Bronchial epithelial cell (primary cell): ENCODE measurements around the gene DNAJB6. TPM values are rescaled to one million over a fixed set of nuclear protein-coding genes. Genes with fewer than 3 reads are reported as not detected.
A peak's percentile ranks its signal among the peaks of the same experiment; 100 is the strongest.

Experiments
- DNase-seq: peaks from one replicate; pipeline ENCODE4 v3.0.0-alpha.2; 2010; ENCODE audit warnings: low read depth
- FAIRE-seq: peaks from 2 replicates; lab custom pipeline; 2011; peaks lifted over from hg19 to GRCh38; lab: Jason Lieb, UNC
- H3K27me3 ChIP-seq: 2 replicates; pipeline ENCODE4 v1.5.1; 2011; ENCODE audit warnings: low read length; ENCODE audit not compliant: control insufficient read depth, insufficient read depth
- H3K36me3 ChIP-seq: 2 replicates; pipeline ENCODE4 v1.5.1; 2011; ENCODE audit warnings: low read length; ENCODE audit not compliant: control insufficient read depth, insufficient read depth
- H3K4me3 ChIP-seq: 2 replicates; pipeline ENCODE4 v1.5.1; 2011; ENCODE audit warnings: mild to moderate bottlenecking, low read depth, low read length, control low read depth
- total RNA-seq: library from RNA; depleted of rRNA; stranded (reverse); fragments of >200 nt; gene quantifications from 2 replicates; pipeline ENCODE4 v1.2.1, GENCODE V29; 2014
- TF ChIP-seq, protein P1 (sequence below): IDR thresholded peaks from 2 replicates; pipeline ENCODE4 v1.5.1; 2011; ENCODE audit warnings: mild to moderate bottlenecking, moderate library complexity, low read length, control low read depth, inconsistent platforms; ENCODE audit not compliant: insufficient read depth, severe bottlenecking

The DNAJB6 gene
- 87.9 and 113 TPM in 2 replicates for total RNA-seq

DNA sequence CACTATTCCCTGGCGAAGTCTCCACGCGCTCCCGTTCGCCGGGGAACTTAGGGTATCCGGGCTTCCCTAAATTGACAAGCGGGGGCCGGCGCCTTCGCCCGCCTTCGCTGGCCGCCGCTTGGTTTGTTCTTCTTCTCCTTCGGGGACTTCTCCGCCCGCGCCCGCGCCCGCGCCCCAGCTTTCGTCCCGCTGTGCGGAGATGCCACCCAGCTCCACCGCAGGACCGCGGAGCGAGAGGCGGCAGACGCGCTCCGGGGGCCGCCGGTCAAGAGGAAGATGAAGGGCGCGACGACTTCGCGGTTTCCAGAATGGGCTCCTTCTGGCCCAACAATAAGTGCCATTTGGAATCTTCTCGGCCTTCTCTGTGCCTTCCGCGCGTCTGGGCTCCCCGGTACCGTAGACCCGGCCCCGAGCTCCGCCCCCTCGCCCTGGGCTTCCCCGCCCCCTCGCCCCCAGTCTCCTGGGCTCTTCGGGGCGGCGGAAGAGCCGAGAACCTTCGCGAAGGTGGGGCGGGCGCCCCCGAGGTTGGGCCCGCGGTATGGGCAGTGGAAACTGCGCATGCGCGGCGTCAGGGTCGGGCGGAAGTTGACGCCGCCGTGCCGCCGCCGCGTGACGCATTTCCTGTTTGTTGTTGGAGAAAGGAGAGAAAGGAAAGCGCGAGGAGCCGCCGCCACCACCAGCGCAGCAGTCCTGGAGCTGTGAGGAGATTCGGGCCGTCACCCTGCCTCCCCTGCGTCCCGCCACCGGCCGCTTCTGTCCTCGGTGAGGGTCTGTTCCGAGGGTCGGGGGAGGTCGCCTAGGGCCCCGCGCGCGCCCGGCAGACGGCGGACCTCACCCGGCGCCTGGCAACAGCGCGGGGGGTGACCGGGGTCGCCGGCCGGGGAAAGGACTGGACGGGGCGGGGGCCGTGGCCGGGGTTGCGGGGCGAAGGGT, at the start of gene DNAJB6:
TSS of gene DNAJB6 (plus strand) at position 622 of the 933 bp plus-strand sequence. CDS start 21,569 bp downstream, outside the sequence.
- Histone ChIP-seq H3K36me3 (no peaks in the 10 kb centered on the region), H3K4me3 (peak within 1 kb of the TSS; percentile 71), H3K27me3 (no peaks in the 10 kb centered on the region)
- TF ChIP-seq, protein P1, sequence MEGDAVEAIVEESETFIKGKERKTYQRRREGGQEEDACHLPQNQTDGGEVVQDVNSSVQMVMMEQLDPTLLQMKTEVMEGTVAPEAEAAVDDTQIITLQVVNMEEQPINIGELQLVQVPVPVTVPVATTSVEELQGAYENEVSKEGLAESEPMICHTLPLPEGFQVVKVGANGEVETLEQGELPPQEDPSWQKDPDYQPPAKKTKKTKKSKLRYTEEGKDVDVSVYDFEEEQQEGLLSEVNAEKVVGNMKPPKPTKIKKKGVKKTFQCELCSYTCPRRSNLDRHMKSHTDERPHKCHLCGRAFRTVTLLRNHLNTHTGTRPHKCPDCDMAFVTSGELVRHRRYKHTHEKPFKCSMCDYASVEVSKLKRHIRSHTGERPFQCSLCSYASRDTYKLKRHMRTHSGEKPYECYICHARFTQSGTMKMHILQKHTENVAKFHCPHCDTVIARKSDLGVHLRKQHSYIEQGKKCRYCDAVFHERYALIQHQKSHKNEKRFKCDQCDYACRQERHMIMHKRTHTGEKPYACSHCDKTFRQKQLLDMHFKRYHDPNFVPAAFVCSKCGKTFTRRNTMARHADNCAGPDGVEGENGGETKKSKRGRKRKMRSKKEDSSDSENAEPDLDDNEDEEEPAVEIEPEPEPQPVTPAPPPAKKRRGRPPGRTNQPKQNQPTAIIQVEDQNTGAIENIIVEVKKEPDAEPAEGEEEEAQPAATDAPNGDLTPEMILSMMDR = no peak
- DNase-seq = peak; percentile 78
- FAIRE-seq = no peak

DNA sequence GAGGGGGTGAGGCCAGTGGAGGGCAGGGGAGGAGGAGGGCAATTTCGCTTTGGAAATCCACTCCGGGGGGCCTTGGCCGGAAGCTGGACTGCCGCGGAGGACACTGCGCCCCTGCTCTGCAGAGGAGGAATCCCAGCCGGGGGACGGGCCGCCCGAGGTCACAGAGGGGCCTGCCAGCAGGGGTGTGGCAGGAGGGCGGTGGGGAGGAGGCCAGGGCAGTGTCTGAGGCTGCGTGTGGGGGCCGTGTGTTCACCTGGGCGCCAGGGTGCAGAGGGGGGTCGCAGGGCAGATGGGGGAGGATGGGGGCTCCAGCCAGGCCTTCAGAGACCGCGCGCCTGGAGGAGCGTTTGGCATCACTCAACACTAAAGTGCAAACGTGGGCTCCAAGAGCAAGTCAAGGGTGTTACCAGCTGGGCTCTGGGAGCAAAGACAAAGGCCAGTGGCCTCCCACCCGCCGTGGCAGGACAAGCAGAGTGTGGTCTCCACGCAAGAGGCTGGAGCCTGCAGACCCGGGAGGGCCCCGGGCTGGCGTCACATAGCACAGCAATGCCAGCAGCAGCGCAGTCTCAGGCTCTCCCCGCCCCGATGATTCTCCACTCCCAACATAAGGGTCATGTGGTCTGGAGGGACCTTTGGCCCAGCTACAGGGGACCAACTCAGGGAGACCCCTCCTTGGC, 45.3 kb upstream of the DNAJB6 start:
- no peaks in the 10 kb centered on the region for H3K27me3 ChIP-seq
- no peak for DNase-seq

DNA sequence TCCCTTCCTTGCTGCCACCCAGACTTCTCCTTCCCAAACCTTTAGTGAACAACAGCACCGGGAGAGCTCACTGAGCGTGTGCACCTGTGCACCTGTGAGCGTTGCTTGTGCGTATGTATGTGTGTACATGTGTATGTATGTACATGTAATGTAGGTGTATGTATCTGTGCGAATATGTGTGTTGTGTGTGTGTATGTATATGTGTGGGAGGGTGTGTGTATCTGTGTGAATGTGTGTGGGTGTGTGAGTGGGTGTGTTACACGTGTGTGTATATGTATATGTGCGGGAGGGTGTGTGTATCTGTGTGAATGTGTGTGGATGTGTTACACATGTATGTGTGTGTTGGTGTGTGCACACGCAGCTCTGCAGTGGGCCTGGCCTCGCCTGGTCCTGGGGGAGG, 44.5 kb upstream of the DNAJB6 start:
- Histone ChIP-seq H3K4me3 (no peak overlapping the region), H3K36me3 (no peaks in the 10 kb centered on the region), H3K27me3 (no peaks in the 10 kb centered on the region)
- DNase-seq (no peak), FAIRE-seq (peak; percentile 91)
- TF ChIP-seq, protein P1 = no peak

More for the DNA sequence above, 45.3 kb upstream of the DNAJB6 start:
- H3K36me3 ChIP-seq = no peaks in the 10 kb centered on the region
- H3K4me3 ChIP-seq = no peak overlapping the region
- FAIRE-seq = no peak
- TF ChIP-seq, protein P1 = no peak

DNA sequence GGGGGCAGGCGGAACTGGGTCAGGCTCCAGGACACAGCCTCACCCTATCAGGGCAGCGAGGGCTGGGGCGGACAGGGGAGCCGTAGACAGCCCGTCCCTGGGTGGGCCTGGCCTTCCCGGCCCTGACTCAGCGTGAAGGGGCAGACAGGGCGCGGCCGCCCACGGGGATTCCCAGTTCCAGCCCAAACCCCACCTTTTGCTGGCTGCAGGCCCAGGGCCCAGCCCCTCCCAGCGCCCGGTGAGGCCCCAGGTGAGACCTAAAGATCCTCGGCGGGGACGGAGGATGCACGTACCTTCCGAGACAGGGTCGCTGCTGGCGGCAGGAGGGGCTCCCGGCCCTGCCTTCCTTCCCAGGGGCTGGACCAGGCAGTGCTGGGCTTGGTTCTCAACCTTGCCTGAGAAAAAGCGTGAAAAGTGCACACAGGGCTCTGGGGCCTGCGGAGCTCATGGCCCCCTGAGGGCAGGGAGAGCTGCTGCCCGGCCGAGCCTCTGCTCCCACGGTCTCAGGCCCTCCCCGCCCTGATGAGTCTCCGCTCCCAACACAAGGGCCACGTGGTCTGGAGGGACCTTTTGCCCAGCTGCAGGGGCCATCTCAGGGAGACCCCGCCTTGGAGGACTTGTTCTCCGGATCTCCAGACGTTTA, 43.9 kb upstream of the DNAJB6 start:
- FAIRE-seq = no peak
- no peak overlapping the region for H3K4me3 ChIP-seq
- peak; percentile 79 for DNase-seq

DNA sequence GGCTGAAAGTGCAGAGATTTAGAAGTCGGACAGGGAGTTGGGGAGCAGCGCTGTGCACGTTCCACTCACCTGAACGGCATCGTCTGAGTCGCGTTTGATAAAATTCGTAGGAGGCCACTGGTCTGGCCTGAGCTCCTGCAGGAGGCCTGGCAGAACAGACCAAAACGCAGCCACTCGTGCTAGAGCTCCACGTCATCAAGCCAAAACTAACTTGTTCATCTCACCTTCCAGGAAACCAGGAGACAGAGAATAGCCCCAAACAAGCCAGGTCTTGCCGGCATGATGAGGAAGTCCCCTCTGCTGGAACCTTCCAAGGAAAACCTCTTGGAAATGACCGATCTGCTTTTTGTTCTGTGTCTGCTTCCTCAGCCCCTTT, 43.4 kb upstream of the DNAJB6 start:
- TF ChIP-seq, protein P1 = no peak
- no peaks in the 10 kb centered on the region for H3K27me3 ChIP-seq
- H3K4me3 ChIP-seq = no peak overlapping the region
- DNase-seq = peak; percentile 95
- H3K36me3 ChIP-seq = no peaks in the 10 kb centered on the region
- no peak for FAIRE-seq

More for the DNA sequence above, 43.9 kb upstream of the DNAJB6 start:
- TF ChIP-seq, protein P1 = no peak
- no peaks in the 10 kb centered on the region for H3K36me3 ChIP-seq
- no peaks in the 10 kb centered on the region for H3K27me3 ChIP-seq
